GM10266 (cell line): ENCODE measurements around the gene UGT1A1.

Source experiments
- DNase-seq: peaks from one replicate; pipeline ENCODE4 v3.0.0; 2012; ENCODE audit errors: extremely low spot score
- CTCF ChIP-seq: IDR thresholded peaks from 2 replicates; pipeline ENCODE4 v1.5.1; 2012; ENCODE audit warnings: mild to moderate bottlenecking, low read depth; ENCODE audit not compliant: control insufficient read depth, insufficient read depth; ENCODE audit errors: missing control alignments

Gene UGT1A1

GRCh38 chr2:233775414-233775813 is 15.3 kb downstream of the UGT1A1 start:
- no peak for DNase-seq
- no peak for TF ChIP-seq CTCF

DNA sequence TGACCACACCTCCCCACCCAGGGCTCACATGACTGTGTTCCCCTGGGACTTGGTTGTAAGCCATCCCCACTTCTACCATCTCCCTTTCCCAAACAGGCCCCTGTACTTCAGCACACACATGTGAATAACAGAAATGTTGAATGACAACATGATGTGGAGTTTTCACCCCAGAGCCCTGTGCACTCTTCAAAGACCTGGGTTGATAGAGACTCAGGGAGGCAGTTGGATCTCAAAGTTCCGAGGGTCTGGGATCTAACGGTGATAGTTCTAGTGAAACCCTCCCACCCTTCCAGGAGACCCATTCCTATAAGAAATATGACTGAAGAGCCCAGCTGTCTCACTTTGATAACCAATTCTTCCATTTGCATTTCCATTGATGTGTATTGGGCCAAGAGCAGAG is 18.0 kb downstream of the UGT1A1 start, which contains the start of gene MROH2A:
Gene MROH2A, plus strand, starts transcription at position 301 of the 400 bp plus-strand sequence. CDS start 1,029 bp downstream, outside the sequence.
- no peak for TF ChIP-seq CTCF
- DNase-seq: no peak

DNA sequence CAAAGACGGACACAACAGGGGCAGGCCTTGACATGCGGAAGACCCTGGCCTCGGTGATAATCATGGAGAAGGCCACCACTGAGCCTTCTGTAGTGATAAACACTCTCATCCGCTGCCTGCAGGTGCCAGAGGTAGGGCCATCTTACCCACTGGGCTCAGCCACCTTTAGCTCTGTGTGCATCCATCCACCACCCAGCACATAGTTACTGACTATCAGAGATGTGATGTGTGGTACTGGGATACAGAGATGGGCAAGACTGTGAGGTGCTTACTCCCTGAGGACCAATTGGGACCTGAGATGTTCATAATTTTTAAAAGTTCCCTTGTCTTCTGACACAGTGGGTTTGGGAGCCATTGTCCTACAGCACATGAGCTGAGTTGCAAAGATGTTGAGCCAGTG is 19.7 kb downstream of the UGT1A1 start:
- no peak for DNase-seq
- no peak for TF ChIP-seq CTCF

DNA sequence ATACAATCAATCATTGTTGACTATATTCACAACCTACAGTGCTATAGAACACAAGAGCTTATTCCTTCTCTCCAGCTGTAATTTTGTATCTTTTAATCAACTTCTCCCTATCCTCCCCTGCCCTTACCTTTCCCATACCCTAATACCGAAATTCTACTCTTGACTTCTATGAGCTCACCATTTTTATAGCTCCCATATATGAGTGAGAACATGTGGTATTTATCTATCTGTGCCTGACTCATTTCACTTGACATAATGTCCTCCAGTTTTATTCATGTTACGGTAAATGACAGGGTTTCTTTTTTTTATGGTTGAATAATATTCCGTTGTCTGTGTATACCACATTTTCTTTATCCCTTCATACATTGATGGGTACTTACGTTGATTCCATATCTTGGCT is 20.7 kb downstream of the UGT1A1 start:
- DNase-seq: no peak
- TF ChIP-seq CTCF: no peak

DNA sequence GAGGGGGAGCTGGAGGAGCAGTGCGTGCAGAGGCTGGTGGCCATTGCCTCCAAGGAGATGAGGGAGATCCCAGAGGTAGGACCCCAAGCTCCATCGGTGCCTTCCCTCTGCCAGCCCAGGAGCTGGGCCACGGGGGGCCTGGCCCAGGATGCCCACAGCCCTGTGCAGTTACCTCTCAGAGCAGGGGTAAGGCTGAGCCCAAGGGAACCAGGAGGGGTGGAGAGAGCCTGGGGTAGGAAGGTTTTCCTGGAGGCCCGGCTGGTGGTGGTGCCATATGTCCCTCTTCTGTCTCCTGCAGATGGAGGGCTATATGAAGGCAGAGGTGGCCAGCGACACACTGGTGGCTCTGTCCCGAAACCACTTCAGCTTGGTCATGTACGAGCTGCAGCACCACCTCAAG is 29.5 kb downstream of the UGT1A1 start:
- TF ChIP-seq CTCF: no peak
- no peak for DNase-seq

- no peak for DNase-seq
- TF ChIP-seq CTCF: no peak
Observed at GRCh38 chr2:233791151-233791882, 31.2 kb downstream of the UGT1A1 start.

- TF ChIP-seq CTCF: no peak
- no peak for DNase-seq
Observed at GRCh38 chr2:233791883-233792329, 31.8 kb downstream of the UGT1A1 start.
